ENCODE measurements around the gene WASHC2A.
"Not testable (repeated sequence)": the region's sequence is repeated elsewhere in the genome, so short reads cannot be mapped to it uniquely, and the experiment has no call there.

DNA sequence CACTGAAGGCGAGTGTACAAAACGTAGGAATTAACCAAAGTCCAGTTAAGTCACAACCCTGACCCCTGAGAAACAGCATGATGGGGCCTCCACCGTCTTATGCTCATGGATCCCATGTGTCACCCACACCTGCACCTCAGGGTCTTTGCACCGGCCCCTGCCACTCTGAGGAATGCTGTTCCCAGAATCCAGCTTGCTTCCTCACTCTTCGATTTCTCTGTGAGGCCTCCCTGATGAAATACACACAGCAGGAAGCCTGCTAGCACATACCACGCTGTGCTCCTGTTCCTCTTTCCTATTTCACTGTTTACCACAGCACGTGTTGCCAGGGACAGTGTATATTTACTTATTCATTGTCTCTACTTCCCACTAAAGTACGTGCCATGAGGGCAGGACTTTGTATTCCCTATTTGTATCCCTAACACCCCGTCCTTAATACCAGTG, 33.4 kb downstream of the WASHC2A start:
- TF ChIP-seq, protein P1, sequence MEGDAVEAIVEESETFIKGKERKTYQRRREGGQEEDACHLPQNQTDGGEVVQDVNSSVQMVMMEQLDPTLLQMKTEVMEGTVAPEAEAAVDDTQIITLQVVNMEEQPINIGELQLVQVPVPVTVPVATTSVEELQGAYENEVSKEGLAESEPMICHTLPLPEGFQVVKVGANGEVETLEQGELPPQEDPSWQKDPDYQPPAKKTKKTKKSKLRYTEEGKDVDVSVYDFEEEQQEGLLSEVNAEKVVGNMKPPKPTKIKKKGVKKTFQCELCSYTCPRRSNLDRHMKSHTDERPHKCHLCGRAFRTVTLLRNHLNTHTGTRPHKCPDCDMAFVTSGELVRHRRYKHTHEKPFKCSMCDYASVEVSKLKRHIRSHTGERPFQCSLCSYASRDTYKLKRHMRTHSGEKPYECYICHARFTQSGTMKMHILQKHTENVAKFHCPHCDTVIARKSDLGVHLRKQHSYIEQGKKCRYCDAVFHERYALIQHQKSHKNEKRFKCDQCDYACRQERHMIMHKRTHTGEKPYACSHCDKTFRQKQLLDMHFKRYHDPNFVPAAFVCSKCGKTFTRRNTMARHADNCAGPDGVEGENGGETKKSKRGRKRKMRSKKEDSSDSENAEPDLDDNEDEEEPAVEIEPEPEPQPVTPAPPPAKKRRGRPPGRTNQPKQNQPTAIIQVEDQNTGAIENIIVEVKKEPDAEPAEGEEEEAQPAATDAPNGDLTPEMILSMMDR (IDR thresholded peaks at IDR 0.05), result not testable (repeated sequence)
- not testable (repeated sequence) for TF ChIP-seq SP1 (CRISPR knock-in tag; conservative IDR thresholded peaks at IDR 0.05); ZNF317 (CRISPR knock-in tag; IDR thresholded peaks at IDR 0.05; ENCODE audit: borderline replicate concordance, low read depth); JUN (CRISPR knock-in tag; IDR thresholded peaks at IDR 0.05); SMAD3 (CRISPR knock-in tag; IDR thresholded peaks at IDR 0.05; ENCODE audit: borderline replicate concordance); MYBL2 (CRISPR knock-in tag; IDR thresholded peaks at IDR 0.05); NFE2L1 (CRISPR knock-in tag; IDR thresholded peaks at IDR 0.05)
- TF ChIP-seq, protein P2, sequence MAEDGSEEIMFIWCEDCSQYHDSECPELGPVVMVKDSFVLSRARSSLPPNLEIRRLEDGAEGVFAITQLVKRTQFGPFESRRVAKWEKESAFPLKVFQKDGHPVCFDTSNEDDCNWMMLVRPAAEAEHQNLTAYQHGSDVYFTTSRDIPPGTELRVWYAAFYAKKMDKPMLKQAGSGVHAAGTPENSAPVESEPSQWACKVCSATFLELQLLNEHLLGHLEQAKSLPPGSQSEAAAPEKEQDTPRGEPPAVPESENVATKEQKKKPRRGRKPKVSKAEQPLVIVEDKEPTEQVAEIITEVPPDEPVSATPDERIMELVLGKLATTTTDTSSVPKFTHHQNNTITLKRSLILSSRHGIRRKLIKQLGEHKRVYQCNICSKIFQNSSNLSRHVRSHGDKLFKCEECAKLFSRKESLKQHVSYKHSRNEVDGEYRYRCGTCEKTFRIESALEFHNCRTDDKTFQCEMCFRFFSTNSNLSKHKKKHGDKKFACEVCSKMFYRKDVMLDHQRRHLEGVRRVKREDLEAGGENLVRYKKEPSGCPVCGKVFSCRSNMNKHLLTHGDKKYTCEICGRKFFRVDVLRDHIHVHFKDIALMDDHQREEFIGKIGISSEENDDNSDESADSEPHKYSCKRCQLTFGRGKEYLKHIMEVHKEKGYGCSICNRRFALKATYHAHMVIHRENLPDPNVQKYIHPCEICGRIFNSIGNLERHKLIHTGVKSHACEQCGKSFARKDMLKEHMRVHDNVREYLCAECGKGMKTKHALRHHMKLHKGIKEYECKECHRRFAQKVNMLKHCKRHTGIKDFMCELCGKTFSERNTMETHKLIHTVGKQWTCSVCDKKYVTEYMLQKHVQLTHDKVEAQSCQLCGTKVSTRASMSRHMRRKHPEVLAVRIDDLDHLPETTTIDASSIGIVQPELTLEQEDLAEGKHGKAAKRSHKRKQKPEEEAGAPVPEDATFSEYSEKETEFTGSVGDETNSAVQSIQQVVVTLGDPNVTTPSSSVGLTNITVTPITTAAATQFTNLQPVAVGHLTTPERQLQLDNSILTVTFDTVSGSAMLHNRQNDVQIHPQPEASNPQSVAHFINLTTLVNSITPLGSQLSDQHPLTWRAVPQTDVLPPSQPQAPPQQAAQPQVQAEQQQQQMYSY (CRISPR knock-in tag; IDR thresholded peaks at IDR 0.05), result not testable (repeated sequence)
- TF ChIP-seq, protein P3, sequence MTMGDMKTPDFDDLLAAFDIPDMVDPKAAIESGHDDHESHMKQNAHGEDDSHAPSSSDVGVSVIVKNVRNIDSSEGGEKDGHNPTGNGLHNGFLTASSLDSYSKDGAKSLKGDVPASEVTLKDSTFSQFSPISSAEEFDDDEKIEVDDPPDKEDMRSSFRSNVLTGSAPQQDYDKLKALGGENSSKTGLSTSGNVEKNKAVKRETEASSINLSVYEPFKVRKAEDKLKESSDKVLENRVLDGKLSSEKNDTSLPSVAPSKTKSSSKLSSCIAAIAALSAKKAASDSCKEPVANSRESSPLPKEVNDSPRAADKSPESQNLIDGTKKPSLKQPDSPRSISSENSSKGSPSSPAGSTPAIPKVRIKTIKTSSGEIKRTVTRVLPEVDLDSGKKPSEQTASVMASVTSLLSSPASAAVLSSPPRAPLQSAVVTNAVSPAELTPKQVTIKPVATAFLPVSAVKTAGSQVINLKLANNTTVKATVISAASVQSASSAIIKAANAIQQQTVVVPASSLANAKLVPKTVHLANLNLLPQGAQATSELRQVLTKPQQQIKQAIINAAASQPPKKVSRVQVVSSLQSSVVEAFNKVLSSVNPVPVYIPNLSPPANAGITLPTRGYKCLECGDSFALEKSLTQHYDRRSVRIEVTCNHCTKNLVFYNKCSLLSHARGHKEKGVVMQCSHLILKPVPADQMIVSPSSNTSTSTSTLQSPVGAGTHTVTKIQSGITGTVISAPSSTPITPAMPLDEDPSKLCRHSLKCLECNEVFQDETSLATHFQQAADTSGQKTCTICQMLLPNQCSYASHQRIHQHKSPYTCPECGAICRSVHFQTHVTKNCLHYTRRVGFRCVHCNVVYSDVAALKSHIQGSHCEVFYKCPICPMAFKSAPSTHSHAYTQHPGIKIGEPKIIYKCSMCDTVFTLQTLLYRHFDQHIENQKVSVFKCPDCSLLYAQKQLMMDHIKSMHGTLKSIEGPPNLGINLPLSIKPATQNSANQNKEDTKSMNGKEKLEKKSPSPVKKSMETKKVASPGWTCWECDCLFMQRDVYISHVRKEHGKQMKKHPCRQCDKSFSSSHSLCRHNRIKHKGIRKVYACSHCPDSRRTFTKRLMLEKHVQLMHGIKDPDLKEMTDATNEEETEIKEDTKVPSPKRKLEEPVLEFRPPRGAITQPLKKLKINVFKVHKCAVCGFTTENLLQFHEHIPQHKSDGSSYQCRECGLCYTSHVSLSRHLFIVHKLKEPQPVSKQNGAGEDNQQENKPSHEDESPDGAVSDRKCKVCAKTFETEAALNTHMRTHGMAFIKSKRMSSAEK (CRISPR knock-in tag; IDR thresholded peaks at IDR 0.05; ENCODE audit: borderline replicate concordance), result not testable (repeated sequence)
- TF ChIP-seq, protein P4, sequence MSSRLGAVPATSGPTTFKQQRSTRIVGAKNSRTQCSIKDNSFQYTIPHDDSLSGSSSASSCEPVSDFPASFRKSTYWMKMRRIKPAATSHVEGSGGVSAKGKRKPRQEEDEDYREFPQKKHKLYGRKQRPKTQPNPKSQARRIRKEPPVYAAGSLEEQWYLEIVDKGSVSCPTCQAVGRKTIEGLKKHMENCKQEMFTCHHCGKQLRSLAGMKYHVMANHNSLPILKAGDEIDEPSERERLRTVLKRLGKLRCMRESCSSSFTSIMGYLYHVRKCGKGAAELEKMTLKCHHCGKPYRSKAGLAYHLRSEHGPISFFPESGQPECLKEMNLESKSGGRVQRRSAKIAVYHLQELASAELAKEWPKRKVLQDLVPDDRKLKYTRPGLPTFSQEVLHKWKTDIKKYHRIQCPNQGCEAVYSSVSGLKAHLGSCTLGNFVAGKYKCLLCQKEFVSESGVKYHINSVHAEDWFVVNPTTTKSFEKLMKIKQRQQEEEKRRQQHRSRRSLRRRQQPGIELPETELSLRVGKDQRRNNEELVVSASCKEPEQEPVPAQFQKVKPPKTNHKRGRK (CRISPR knock-in tag; IDR thresholded peaks at IDR 0.05; ENCODE audit: borderline replicate concordance), result not testable (repeated sequence)
- TF ChIP-seq, protein P5, sequence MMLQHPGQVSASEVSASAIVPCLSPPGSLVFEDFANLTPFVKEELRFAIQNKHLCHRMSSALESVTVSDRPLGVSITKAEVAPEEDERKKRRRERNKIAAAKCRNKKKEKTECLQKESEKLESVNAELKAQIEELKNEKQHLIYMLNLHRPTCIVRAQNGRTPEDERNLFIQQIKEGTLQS (CRISPR knock-in tag; conservative IDR thresholded peaks at IDR 0.05), result not testable (repeated sequence)

Measured in WTC11 (cell line).